Activated effector memory CD4-positive, alpha-beta T cell treated with Interleukin-2 at 50 U/mL for 16 hours (primary cell): Measurements from ENCODE around the gene EMILIN2.
"Not testable (repeated sequence)": the region's sequence is repeated elsewhere in the genome, so short reads cannot be mapped to it uniquely, and the experiment has no call there.

Experiments
- DNase-seq: peaks from one replicate; pipeline ENCODE4 v3.0.0-alpha.2; 2020

The EMILIN2 gene

DNA sequence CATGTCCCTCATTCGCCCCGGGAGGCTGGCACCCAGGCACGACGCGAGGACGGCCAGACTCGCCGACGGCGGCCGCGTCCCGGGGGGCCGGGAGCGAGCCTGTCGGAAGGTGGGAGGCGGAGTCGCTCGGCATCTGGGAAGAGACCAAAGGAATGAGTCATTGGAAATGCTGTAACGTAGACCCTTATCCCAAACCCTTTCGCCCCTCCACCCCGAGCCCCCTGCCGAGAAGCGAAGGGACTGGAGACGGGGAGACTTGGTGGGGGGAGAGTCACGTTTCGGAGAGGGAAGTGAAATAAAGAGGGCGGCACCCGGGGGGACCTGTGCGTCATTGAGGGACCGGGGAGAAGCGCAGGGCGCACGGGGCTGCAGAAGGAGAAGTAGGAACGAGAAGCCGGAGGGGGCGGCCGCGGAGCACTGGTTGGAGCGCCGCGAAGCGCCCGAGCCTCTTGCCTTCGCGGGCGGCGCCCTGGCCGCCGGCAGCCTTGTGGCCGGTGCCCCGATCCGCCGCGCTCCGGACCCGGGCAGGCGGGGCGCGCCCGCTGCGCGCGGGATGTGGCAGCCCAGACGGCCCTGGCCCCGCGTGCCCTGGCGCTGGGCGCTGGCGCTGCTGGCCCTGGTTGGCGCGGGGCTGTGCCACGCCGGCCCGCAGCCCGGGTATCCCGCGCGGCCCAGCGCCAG, at the start of gene EMILIN2:
Gene EMILIN2, plus strand, starts transcription at position 371 of the 681 bp plus-strand sequence. Its CDS starts 183 bp downstream, at position 554.
- peak; percentile 5 for DNase-seq

DNA sequence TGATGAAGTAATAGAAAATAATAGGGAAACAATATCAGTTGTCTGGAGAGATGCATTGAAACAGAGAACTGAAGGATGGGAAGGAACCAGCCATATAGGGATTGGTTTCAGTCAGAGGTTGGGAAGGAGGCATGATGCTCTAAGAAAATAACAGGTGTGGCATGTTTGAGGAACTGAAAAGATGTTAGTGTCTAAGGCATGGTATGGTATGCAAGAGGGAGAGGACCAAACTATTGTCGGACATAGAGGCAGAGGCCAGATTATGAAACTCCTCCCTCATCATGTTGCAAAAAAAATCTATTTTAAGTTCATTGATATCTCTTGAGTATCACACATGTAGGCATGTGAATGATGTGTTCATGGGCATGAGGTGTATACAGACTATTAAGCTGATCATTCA, 48.9 kb upstream of the EMILIN2 start:
- DNase-seq = no peak

DNA sequence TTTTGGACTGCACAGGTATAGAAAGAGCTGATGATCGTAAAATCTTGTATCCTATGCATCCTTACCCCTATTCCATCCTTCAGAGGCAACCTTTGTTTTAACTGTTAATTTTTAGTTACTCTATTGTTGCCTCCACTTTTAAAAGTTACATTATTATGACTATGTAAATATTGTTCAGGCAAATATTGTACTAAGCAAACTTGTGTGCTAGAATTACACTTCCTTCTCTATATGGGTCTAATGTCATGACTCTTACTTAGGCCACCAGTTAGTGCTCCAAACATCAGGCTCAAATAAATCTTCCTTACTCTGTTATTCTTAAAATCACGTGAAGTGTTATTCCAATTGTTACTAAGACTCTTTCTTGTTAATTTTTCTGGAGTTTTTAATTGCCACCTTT, 47.4 kb upstream of the EMILIN2 start:
- DNase-seq = no peak

DNA sequence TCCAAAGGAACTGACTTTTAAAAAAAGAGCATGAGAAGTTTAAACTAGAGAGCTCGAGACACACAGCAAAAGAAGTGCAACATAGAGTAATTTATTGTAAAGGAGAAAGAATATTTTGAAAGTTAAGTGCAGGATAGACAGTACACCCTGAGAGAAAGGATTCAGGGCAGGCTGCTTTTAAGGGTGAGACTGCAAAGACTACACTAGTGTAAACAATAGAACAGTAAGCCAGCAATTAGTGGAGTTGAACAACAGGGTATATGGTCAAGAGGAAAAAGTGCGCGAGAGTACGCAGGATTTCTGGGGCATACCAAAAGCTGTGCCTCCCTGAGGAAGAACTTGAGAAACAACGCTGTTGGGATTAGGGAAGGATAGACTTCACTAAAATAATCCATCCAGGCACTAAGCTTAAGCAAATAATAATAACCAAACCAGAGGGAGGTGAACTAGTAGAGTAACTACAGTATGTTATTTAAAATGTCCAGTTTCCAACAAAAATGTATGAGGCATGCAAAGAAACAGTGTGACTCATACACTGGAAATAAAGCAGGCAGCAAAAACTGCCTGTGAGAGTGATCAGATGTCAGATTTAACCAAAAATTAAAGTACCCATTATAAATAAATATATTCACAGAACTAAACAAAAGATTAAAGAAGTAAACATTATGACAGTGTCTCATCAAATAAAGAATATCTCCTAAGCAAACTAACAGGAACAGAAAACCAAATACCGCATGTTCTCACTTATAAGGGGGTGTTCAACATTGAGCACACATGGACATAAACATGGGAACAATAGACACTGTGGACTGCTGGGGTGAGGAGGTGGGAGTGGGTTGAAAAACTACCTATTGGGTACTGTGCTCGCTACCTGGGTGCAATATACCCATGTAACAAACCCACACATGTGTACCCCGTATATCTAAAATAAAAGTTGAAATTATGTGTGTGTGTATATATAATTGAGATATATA, 40.5 kb upstream of the EMILIN2 start:
- no peak for DNase-seq

DNA sequence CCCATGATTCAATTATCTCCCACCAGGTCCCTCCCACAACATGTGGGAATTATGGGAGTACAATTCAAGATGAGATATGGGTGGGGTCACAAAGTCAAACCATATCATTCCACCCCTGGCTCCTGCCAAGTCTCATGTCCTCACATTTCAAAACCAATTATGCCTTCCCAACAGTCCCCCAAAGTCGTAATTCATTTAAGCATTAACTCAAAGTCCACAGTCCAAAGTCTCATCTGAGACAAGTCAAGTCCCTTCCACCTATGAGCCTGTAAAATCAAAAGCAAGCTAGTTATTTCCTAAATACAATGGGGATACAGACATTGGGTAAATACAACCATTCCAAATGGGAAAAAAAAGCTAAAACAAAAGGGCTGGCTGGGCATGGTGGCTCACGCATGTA, 38.2 kb upstream of the EMILIN2 start:
- not testable (repeated sequence) for DNase-seq

DNA sequence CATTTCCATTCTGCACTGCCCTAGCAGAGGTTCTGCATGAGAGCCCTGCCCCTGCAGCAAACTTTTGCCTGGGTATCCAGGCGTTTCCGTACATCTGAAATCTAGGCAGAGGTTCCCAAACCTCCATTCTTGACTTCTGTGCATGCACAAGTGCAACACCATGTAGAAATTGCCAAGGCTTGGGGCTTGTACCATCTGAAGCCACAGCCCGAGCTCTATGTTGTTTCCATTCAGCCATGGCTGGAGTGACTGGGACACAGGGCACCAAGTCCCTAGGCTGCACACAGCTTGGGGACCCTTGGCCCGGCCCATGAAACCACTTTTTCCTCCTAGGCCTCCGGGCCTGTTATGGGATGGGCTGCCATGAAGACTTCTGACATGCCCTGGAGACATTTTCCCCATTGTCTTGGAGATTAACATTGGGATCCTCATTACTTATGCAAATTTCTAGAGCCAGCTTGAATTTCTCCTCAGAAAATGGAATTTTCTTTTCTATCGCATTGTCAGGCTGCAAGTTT, 37.1 kb upstream of the EMILIN2 start:
- DNase-seq = not testable (repeated sequence)

DNA sequence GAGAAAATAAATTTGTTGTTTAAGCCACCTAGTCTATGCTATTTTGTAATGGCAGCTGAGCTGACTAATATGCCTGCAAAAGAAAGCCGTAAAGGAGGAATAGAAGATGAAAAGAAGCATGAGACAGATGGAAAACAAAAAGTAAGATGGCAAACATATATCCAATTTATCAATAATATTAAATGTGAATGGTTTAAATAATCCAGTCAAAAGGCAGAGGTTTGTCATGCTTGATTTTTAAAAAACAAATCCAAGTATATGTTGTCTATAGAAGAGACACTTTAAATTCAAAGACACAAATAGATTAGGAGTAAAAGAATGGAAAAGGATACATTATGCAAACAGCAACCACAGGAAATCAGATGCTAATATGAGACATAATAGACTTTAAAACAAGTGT, 35.4 kb upstream of the EMILIN2 start:
- no peak for DNase-seq

DNA sequence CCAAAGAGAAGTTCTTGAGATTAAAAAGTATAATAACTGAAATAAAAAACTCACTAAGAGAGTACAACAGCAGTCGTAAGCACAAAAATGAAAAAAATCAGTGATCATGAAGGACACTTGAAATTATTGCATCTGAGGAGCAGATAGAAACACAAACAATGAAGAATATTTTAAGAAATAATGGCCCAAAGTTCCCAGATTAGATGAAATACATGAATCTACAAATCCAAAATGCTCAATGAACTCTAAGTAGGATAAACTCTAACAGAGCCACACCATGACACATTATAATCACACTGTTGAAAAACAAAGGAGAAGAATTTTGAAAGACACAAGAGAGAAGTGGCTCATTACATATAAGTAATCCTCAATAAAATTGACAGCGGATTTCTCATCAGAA, 31.9 kb upstream of the EMILIN2 start:
- no peak for DNase-seq

DNA sequence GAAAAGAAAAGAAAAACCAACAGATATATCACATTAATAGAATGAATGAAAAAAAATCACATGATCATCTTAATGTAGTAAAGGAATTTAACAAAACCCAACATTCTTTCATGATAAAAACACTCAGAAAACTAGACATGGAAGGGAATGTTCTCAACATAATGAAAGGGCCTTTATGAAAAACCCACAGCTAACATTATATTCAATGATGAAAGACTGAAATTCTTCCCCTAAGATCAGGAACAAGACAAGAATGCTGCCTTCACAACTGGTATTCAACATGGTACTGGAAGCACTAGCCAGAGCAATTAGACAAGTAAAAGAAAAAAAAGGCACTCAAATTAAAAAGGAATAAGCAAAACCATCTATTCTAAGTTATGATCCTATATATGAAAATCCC, 28.5 kb upstream of the EMILIN2 start:
- DNase-seq = no peak

DNA sequence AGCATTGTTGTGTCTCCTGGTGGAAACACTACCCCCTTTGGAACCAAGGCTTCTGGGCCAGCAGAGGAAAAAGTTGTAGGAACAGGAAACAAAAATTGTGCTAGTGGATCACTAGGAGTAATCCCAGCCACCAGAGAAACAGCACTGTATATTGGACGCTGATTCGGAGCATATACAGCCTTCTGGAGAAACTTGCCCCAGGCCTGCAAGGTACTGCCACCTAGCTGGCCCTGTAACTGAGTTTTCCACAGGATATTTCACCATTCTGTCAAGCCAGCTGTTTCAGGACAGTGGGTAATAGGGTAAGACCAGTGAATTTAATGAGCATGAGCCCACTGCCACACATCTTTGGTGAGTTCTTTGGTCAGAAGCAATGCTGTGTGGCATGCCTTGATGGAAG, 25.1 kb upstream of the EMILIN2 start:
- no peak for DNase-seq

DNA sequence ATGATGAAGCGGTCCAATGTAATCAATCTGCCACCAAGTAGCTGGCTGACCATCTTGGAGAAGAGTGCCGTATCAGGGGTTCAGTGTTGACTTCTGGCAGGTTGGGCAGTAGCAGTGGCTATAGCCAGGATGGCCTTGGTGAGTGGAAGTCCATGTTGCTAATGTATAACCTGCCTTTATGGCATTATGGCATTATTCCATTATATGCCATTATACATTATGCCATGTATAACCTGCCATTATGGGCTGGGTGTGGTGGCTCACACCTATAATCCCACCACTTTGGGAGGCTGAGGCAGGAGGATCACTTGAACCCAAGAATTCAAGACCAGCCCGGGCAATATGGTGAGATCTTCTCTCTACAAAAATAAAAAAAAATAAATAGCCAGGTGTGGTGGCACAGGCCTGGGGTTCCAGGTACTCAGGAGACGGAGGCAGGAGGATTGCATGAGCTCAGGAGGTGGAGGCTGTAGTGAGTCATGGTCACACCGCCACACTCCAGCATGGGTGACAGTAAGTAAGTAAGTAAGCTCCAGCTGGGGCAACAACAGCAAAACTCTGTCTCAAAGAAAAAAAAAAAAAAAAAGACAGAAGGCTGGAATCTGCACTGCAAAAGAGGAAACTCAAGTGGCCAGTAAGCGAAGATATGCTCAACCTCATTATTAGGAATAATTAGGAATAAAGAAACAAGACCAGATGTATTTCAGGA, 24.4 kb upstream of the EMILIN2 start:
- DNase-seq = no peak

DNA sequence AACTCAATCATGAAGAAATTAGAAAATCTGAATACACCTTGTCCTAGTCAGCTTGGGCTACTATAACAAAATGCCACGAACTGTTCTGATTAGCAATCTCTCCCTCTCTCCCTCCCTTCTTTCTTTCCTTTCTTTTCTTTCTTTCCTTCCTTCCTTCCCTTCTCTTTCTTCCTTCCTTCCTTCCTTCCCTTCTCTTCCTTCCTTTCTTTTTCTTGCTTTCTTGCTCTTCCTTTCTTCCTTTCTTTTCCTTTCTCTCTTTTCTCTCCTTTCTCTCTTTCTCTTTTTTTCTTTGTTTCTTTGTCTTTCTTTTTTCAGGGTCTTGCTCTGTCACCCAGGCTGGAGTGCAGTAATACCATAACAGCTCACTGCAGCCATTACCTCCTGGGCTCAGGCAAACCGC, 23.6 kb upstream of the EMILIN2 start:
- no peak for DNase-seq

DNA sequence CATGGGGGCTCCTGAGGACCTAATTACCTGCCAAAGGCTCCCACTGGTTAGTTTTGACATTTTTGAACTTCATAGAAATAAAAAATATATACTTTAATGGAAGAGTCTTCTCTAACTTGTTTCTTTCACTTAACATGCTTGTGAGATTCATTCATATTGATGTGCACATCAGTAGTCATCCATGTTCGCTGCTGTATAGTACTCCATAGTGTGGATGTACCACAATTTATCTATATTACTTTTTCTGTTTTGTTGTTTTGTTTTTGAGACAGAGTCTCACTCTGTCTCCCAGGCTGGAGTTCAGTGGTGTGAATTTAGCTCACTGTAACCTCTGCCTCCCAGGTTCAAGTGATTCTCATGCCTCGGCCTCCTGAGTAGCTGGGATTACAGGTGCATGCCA, 22.8 kb upstream of the EMILIN2 start:
- no peak for DNase-seq

DNA sequence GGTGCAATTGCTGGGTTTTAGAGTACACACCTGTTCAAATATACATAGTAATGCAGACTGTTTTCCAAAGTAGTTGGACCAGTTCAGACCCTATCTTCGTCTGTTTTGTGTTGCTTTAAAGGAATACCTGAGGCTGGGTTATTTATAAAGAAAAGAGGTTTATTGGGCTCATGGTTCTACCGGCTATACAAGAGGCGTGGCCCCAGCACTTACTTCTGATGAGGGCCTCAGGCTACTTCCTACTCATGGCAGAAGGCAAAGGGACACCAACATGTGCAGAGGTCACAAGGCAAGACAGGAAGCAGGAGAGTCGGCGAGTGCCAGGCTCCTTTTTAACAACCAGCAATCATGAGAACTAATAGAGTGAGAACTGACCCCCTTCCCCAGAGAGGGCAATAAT, 21.9 kb upstream of the EMILIN2 start:
- no peak for DNase-seq

DNA sequence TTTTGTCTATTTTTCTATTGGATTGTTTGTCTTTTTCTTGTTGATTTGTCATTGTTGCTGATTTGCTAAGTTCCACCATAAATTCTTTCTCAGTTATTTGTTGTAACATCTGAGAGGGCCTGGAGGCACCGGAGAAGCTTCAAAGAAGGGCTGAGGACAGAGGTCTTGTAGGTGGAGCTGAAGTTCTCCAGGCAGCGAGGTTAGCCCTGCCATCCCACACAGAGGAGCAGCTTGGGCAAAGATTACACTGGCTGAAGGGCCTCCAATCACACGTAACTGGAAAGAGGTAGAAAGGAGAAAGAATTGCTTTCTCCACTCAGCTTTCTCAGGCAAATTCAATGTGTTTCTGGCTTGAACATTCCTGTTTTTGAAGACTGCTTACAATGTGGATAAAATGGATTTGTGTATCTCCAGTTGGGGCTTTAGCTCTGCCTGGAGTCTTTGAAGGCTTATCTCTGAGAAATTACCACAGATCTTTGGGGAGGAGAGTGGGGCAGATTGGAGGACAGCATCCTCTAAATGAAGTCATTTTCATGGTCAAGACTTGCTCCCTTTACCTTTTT, 21.1 kb upstream of the EMILIN2 start:
- DNase-seq = no peak

DNA sequence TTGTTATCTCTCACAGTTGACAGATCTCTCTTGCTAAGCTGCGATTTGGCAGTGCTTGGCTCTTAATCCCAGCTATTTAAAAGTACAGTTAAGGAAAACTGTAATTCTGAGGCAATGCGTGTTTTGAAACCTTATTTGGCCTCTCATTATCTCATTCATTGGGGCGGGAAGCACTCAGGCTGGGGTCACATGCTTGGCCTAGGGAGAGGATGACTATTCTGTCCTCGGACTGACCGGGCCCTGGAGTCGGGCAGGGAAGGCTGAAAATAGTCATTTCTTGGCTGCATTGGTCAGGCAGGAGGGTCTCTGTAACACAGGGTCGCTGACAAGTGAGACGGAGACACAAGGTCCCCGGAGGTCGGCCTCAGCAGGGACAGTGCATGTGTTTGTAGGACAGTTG, 20.2 kb upstream of the EMILIN2 start:
- no peak for DNase-seq

DNA sequence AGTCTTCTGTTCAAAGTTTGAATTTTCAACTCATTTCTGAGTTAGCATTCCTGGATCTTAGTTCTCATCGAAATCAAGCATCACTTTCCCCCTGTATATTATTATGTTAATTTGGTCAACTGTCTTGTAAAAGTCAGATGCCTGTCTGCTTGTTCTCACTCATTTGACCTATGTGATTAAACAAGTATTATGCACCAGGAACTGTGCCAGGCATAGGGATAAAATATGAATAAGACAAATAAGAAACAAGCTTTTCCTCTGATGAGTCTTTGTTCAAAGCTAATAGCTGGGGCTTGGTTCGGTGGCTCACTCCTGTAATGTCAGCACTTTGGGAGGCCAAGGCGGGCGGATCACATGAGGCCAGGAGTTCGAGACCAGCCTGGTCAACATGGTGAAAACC, 19.7 kb upstream of the EMILIN2 start:
- no peak for DNase-seq

DNA sequence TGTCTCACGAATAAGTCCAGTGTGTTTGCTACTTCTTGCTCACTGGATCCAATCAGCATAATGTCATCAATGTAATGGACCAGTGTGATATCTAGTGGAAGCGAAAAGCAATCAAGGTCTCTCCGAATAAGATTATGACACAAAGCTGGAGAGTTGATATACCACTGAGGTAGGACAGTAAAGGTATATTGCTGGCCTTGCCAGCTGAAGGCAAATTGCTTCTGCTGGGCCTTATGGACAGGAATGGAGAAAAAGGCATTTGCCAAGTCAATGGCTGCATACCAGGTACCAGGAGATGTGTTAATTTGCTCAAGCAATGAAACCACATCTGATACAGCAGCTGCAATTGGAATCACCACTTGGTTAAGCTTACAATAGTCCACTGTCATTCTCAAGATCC, 10.7 kb upstream of the EMILIN2 start:
- DNase-seq = not testable (repeated sequence)

DNA sequence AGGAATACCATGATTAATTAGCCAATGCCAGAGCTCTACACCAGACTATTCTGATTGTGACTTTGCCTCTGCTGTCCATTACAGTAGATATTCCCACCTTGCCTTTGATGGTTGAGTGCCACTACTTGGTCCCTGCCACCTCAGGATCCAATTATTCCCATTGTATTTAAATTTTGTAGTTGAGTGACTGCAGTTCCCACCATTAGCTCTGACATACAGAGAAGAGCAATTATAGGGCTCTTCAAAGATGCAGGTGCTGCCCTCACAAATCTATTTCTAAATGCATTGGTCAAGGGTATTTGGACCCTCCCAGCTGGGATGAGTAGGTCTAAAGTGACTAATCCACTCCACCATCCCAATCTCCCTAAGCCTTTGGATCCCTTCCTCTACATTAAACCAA, 9.5 kb upstream of the EMILIN2 start:
- not testable (repeated sequence) for DNase-seq

DNA sequence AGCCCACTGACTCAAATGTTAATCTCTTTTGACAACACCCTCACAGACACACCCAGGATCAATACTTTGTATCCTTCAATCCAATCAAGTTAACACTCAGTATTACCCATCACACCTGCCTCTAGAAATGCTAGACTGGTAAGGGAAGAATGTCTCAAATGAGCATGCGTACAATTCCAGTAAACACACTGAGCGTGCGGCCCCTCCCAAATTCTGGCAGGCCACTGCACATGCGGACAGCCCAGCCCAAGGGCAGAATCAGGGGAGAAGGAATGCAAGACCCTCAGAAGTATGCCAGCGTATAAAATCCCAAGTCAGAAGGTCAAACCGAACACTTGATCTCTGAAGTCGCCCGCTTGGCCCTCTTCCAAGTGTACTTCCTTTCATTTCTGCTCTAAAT, 7.6 kb upstream of the EMILIN2 start:
- no peak for DNase-seq

DNA sequence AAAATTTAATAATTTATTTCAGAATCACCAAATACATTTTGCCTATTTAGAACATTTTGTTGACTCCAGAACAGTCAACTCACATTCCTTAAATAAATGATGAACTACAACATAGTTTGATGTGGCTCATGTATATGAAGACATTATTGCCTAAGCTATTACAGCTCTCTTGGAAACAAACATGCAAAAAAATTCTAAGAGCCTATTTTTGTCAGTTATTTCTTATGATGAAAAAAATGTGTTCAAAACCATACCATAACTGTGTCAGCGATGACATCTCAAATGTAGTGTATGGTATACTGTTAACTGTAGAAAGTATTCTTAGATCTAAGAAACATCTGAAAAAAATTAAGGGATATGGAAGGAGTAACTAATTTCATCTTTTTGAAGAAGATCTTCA, 6.3 kb upstream of the EMILIN2 start:
- DNase-seq = no peak

DNA sequence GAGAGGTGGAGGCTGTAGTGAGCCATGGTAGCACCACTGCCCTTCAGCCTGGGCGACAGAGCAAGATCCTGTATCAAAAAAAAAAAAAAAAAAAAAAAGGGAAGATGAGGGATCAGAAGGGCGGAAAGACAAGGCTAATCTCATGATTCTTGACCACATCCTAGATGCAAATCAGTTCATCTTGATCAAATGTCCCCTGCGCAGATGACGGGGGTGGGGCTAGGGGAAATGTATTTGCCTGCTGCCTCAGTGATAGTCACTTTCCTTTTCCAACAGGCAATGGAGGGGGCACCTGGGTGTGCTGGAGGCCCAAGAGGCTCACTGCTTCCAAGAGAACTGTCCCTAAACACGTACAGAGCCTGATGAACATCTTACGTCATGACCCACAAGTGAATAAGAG, 3.7 kb upstream of the EMILIN2 start:
- no peak for DNase-seq

DNA sequence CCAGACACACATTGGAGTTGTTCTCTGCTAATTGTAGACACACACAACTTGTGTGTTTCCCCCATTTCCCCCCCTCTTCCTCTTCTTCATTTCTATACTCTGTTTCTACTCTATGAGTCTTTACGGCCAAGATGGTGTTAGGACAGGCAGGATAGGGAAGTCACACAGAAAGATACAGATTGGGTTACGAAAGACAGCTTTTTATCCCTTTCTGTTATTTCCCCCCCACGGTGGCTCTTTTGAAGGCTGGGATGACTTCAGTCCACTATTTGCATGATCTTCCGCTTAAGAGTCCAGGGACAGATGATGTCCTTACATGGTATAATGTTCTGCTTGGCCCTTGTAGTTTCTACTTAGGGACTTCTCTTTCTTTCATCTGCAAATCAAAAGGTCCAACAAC, 1.6 kb upstream of the EMILIN2 start:
- no peak for DNase-seq
